Fibroblast of skin of right quadriceps (primary cell): ENCODE measurements around the gene AMER3.
"Not testable (repeated sequence)": the region's sequence is repeated elsewhere in the genome, so short reads cannot be mapped to it uniquely, and the experiment has no call there.

Experiments
- DNase-seq: peaks from one replicate; pipeline ENCODE4 v3.0.0-alpha.2; 2013

AMER3 gene, protein sequence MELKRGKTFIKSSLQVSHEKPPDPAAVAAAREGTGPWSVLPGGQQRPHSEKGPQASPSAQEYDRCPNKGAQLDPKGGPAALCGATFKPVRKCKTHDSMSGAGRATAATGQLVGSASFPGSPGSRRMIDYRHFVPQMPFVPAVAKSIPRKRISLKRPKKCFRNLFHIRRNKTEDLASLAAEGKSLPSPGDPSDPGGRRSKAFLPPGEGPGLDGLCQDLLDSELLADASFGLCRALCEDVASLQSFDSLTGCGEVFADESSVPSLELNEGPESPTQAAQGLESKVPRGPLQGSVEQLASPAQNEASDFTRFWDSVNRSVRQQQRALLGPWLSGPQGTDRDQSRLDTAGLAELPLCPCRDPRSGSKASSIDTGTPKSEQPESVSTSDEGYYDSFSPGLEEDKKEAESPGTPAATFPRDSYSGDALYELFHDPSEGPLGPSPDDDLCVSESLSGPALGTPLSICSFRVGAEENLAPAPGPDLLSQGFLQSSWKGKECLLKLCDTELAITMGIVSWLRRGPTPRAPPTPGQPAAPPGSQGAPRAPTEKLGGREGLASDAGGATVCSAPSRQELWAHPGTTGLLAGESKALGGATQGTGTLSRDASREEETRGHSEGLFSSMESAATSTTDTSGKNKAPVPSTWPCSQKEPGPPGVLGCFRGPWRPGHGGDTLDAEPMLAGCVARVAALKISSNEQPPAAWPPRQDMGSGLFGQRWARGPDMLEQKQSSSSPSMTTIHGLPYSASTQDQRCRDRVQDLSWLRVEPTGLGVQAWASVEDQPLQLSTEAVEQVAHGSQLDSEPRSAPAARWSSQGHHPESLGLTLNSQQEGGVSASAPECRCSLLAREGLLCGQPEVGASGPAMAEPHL

DNA sequence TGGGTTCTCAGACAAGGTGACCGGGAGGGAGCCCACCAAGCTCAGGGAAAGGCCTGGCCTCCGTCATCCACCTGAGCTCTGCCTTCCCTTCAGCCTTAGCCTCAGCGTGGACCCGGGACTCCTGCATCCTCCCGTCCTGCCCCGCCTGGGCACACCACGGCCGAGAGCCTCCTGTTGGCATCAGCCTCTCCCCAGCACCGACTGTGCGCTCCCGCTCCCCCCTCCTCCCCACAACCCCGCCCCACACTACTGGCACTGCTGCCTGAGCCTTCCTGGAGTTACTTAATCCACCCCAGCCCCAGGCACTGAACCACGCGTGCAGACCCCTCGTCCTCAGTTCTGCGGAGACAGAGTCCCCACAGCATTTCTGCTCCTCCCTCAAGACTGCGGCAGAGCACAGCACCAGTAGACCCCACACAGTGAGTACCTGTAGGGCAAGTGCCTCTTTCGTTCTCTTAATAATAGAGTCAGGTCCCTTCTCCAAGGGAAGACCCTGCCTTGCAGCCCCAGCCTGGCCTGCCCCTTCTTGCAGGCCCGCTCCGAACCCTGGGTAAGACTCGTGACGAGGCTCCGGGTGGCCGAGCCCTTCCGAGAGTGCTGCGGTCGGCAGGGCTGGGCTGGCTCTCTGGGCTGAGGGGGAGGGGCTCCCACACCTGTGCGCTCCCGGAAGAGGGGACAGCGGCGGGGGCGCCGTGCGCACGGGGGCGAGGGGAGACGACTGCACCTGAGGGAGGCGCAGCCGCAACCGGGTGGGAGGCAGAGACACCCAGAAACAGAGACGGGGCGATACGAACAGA, at the start of gene AMER3:
Gene AMER3 (plus strand): TSS at position 285 of the 797 bp plus-strand sequence. CDS start 6,533 bp downstream, outside the sequence.
- no peak for DNase-seq

- DNase-seq: not testable (repeated sequence)
These were observed 40.5 kb upstream of the AMER3 start for GRCh38 chr2:130714795-130715194.

- DNase-seq: no peak
These were observed 35.3 kb upstream of the AMER3 start for GRCh38 chr2:130720036-130720435.

DNA sequence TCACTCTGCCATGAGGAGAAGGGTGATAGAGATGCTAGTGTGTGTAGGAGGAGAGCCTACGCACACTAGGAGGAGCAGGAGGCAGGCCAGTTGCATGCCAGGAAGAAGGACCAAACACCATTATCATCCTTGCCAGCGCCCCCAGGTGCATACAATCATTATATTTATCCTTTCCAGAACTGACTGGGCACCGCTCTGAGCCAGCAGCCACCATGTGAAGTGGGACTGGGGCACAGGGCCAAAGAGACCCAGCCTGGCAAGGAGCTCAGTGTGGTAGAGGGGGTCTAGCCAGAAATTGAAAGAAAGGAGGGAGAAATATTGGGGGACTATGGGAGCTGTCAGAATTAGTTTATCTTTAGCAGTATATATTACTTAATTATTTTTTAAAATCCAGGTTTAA, 34.8 kb upstream of the AMER3 start:
- no peak for DNase-seq

GRCh38 chr2:130724455-130724854, 30.9 kb upstream of the AMER3 start:
- DNase-seq: no peak

DNA sequence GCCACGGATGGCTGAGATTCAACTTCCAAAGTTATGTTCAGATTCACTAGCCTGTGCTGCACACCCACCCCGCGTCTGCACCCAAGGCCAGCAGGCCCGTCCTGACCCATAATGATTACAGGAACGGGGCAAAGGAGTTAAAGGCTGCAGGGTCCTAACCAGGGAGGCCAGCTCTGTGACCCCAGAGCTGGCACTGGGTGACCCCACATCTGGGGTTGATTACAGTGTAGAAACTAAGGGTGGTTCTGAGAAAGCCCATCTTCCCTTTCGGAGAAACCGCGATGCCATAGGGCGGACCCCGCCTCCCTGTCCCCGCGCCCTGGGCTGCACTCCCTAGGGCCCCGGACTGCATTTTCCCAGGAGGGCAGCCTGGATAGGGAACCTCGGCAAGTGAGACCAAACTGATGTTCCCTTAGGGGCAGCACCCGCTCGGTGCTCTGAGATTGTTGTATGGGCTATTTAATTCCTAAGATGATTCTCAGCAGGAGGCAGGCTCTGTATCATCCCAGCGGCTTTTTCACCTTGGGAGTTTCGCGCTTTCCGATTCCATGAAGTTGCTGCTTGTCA, 28.6 kb upstream of the AMER3 start:
- DNase-seq: no peak

DNA sequence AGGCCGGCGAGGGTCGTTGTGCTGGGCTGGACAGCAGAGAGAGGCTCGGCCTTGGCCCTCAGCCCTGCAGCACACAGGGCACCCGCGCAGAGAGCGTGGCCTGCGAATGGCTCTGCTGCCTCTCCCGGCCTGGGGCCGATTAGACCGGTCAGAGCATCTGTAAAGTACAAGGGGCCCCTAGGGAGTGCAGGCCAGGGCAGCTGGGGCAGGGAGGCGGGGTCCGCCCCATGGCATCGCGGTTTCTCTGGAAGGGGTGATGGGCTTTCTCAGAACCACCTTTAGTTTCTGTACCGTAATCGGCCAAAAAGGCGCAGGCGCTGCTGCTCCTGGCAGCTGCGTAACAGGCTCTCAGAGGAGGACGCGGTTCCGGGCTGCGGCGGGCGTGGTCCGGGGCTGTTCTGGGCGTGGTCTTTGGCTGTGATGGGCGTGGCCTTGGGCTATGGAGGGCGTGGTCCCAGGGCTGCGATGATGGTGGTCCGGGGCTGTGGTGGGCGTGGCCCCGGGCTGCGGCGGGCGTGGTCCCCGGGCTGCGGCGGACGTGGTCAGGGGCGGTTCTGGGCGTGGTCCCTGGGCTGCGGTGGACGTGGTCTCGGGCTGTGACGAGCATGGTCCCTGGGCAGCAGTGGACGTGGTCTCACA, 27.9 kb upstream of the AMER3 start:
- peak; percentile 75 for DNase-seq

DNA sequence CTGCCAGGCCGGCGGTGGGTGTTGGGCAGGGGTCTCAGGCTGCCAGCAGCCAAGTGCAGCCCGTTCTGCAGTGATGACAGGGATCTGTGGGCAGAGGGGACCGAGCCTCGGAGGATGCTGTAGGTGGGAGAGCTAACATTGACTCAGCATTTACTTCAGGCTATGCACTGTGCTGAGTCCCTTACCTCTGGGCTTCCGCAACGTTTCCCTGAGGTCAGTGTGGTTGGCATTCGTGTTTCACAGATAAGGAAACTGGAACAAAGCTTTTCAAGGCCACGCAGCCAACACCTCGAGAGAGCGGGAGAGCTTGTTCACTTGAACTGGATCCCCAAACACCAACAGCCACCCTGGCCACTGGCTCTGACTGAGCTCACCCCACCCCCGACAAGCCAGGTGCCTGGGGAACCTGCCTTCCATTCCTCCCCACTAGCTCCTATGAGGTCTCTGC, 27.3 kb upstream of the AMER3 start:
- no peak for DNase-seq

DNA sequence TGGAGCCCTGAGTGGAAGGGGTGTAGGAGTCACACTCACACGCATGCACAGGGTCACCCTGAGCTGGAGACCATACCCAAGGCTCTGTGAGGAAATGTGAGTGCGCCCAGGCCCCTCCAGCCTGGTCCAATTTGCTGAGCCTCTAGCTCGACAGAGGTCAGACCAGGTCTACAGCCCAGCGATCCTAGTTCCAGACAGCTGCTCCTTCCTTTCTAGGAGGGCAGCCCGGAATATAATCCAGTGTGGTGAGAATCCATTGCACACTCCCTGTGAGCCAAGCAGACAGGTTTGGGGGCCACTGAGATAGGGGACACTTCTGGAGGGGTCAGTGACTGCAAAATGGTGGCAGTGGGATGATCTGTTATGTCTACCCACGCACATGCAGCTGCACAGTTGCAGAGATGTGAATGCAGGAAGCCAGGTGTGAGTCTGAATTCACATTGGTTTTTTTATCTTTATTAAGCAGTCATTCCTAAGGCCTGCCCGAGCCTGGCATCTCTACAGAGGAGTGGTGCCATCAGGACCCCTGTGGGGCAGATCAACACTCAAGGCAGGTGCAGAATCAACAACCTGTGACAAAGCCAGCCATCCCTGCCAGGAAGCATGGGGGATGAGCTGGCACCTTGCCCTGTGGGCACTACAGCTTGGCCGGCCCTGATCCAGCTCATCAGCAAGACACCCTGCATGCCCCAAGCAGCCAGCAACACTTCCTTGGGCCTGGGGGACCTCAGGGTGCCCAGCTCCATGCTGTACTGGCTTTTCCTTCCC, 26.6 kb upstream of the AMER3 start, which contains the start of gene GPR148:
Gene GPR148 (plus strand): TSS at position 522 of the 768 bp plus-strand sequence. CDS start 82 bp downstream, at position 604.
- no peak for DNase-seq

- DNase-seq: no peak
These were observed 25.7 kb upstream of the AMER3 start for GRCh38 chr2:130729322-130730299.

GRCh38 chr2:130732257-130732656, 23.1 kb upstream of the AMER3 start:
- not testable (repeated sequence) for DNase-seq

DNA sequence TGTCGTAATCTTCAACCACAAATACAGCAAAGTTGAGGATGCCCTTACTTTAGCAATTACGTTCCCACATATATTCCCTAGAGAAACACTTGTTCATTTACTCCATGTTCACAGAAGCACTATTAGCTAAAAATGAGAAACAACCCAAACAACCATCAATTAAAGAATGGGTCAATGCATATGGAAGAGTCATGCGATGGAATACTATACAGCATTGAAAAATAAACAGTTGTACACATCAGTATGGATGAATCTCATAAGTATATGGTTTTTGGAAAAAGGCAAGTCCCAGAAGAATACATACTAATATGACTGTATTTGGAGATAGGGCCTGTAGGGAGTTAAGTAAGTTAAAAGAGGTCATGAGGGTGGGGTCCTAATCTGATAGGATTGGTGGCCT, 20.1 kb upstream of the AMER3 start:
- DNase-seq: no peak

DNA sequence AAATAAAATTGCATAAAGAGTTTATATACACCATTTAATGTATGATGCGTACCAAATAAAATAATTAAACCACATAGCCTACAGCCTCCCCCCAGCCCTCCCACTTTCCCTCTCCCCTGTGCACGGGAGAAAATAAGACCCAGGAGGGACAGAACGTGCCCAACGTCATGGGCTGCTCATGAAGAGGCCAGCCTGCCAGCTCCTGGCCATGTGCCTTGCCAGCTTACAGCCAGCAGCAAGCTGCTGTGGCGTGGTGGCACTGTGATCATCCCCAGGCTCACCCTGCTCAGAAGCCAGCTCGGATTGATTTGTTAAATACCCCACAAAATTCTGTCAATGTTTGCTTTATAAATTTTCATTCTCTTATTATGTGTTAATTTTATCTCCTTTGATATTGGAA, 18.9 kb upstream of the AMER3 start:
- DNase-seq: no peak

GRCh38 chr2:130737592-130737991, 17.7 kb upstream of the AMER3 start:
- DNase-seq: no peak

GRCh38 chr2:130740671-130741070, 14.7 kb upstream of the AMER3 start:
- DNase-seq: no peak

GRCh38 chr2:130743278-130743677, 12.1 kb upstream of the AMER3 start:
- no peak for DNase-seq

GRCh38 chr2:130744287-130745117, 10.8 kb upstream of the AMER3 start:
- DNase-seq: no peak

- no peak for DNase-seq
These were observed 6.3 kb upstream of the AMER3 start for GRCh38 chr2:130749078-130749477.

DNA sequence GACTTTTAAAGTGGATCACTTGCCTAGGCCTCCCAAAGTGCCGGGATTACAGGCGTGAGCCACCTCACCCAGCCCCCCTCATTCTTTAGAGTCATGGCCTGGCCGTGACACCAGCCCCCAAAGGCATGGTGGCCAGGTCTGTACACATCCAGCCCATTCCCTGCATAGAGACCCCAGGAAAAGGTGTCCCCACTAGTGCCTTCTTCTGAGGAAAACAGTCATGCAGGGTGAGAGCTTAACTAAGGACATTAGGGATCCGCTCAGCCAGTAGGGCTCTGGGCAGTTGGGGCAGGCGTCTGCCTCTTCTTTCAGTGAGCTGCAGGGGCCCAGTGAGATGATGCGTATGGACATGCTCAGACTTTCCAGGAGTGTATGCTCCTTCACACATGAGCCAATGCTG, 5.7 kb upstream of the AMER3 start:
- no peak for DNase-seq
